NT2/D1 (cell line): ENCODE results near the gene PNPLA7.
"Not testable (repeated sequence)": the region's sequence is repeated elsewhere in the genome, so short reads cannot be mapped to it uniquely, and the experiment has no call there.

Experiments
- DNase-seq: peaks from one replicate; pipeline ENCODE4 v3.0.0-alpha.2; 2011; ENCODE audit warnings: low read depth, low spot score
- H3K27me3 ChIP-seq: 2 replicates; pipeline ENCODE4 v1.6.0; 2011; ENCODE audit warnings: mild to moderate bottlenecking; ENCODE audit not compliant: insufficient read length, insufficient read depth
- H3K36me3 ChIP-seq: 2 replicates; pipeline ENCODE4 v1.6.1; 2011; ENCODE audit warnings: mild to moderate bottlenecking, low read length, mixed read lengths; ENCODE audit not compliant: insufficient read depth, insufficient read length
- H3K4me1 ChIP-seq: 2 replicates; pipeline ENCODE4 v1.5.1; 2011; ENCODE audit not compliant: insufficient read depth, insufficient read length
- H3K4me3 ChIP-seq: 2 replicates; pipeline ENCODE4 v1.5.1; 2011; ENCODE audit warnings: low read depth; ENCODE audit not compliant: insufficient read length
- H3K9ac ChIP-seq: 2 replicates; pipeline ENCODE4 v1.6.0; 2011; ENCODE audit warnings: low read depth; ENCODE audit not compliant: insufficient read length
- H3K9me3 ChIP-seq: 2 replicates; pipeline ENCODE4 v1.5.1; 2011; ENCODE audit warnings: mild to moderate bottlenecking, low read length; ENCODE audit not compliant: insufficient read depth
- SUZ12 ChIP-seq: IDR thresholded peaks from 2 replicates; pipeline ENCODE4 v1.6.1; 2011; ENCODE audit not compliant: insufficient read length, insufficient read depth; ENCODE audit errors: extremely low read depth
- YY1 ChIP-seq: IDR thresholded peaks from 2 replicates; pipeline ENCODE4 v1.6.1; 2011; ENCODE audit not compliant: insufficient read length, insufficient read depth
- ZNF274 ChIP-seq: IDR thresholded peaks from 2 replicates; pipeline ENCODE4 v1.6.1; 2011; ENCODE audit warnings: mild to moderate bottlenecking, low read depth, low read length

PNPLA7 gene

GRCh38 chr9:137515338-137515724 lies 34.9 kb downstream of the PNPLA7 start:
- Histone ChIP-seq H3K9ac (no peak overlapping the region), H3K4me3 (no peak overlapping the region), H3K9me3 (no peaks in the 10 kb centered on the region), H3K27me3 (no peaks in the 10 kb centered on the region), H3K4me1 (peaks cover 4% of the 10 kb centered on the region), H3K36me3 (no peaks in the 10 kb centered on the region)
- no peak for DNase-seq
- no peak for TF ChIP-seq SUZ12
- TF ChIP-seq YY1: no peak
- TF ChIP-seq ZNF274: no peak

- DNase-seq: no peak
- H3K9ac ChIP-seq: no peak overlapping the region
- TF ChIP-seq SUZ12: no peak
- no peak for TF ChIP-seq ZNF274
- no peak for TF ChIP-seq YY1
- H3K9me3 ChIP-seq: no peaks in the 10 kb centered on the region
- no peaks in the 10 kb centered on the region for H3K27me3 ChIP-seq
- H3K36me3 ChIP-seq: no peaks in the 10 kb centered on the region
- H3K4me3 ChIP-seq: no peak overlapping the region
- peaks cover 4% of the 10 kb centered on the region for H3K4me1 ChIP-seq
Measured at GRCh38 chr9:137514691-137515337, 35.4 kb downstream of the PNPLA7 start.

GRCh38 chr9:137513801-137514570 lies 36.2 kb downstream of the PNPLA7 start:
- H3K4me1 ChIP-seq, H3K4me3 ChIP-seq, H3K9ac ChIP-seq, DNase-seq, H3K36me3 ChIP-seq, H3K9me3 ChIP-seq, H3K27me3 ChIP-seq: not testable (repeated sequence)

- not testable (repeated sequence) for H3K4me3 ChIP-seq, H3K36me3 ChIP-seq, H3K9ac ChIP-seq, DNase-seq, H3K4me1 ChIP-seq, H3K27me3 ChIP-seq, H3K9me3 ChIP-seq
Measured at GRCh38 chr9:137513136-137513535, 37.1 kb downstream of the PNPLA7 start.

GRCh38 chr9:137511758-137512463 lies 38.3 kb downstream of the PNPLA7 start:
- no peak overlapping the region for H3K9ac ChIP-seq
- DNase-seq: no peak
- no peak overlapping the region for H3K4me3 ChIP-seq
- H3K27me3 ChIP-seq: no peaks in the 10 kb centered on the region
- TF ChIP-seq SUZ12 (no peak), YY1 (no peak)
- H3K9me3 ChIP-seq: no peaks in the 10 kb centered on the region
- no peaks in the 10 kb centered on the region for H3K36me3 ChIP-seq
- H3K4me1 ChIP-seq: peaks cover 4% of the 10 kb centered on the region

GRCh38 chr9:137511126-137511525 lies 39.1 kb downstream of the PNPLA7 start:
- not testable (repeated sequence) for H3K27me3 ChIP-seq, H3K36me3 ChIP-seq, H3K9ac ChIP-seq, H3K4me3 ChIP-seq, H3K9me3 ChIP-seq, DNase-seq, H3K4me1 ChIP-seq

GRCh38 chr9:137509198-137509597 lies 41.0 kb downstream of the PNPLA7 start:
- Histone ChIP-seq H3K4me1 (no peaks in the 10 kb centered on the region), H3K9me3 (no peaks in the 10 kb centered on the region; the same call in 1 of the 2 replicates), H3K36me3 (no peaks in the 10 kb centered on the region), H3K4me3 (no peak overlapping the region), H3K27me3 (no peaks in the 10 kb centered on the region), H3K9ac (no peak overlapping the region)
- no peak for DNase-seq
- no peak for TF ChIP-seq ZNF274
- no peak for TF ChIP-seq SUZ12

GRCh38 chr9:137506702-137507171 lies 43.5 kb downstream of the PNPLA7 start:
- Histone ChIP-seq H3K4me1 (peaks cover 3% of the 10 kb centered on the region), H3K4me3 (no peak overlapping the region), H3K9ac (no peak overlapping the region), H3K9me3 (no peaks in the 10 kb centered on the region; the same call in 1 of the 2 replicates), H3K27me3 (no peaks in the 10 kb centered on the region), H3K36me3 (no peaks in the 10 kb centered on the region)
- TF ChIP-seq SUZ12 (no peak), YY1 (no peak), ZNF274 (no peak)
- no peak for DNase-seq
